Spleen (tissue), 7 donors: ENCODE measurements around the gene MYO18B.

ENCODE experiments used
- CTCF ChIP-seq, 11 experiments: fragments of 200-600 bp in 7 of 11; fragments of 450-650 bp in 4 of 11; sonication (generic) in 4 of 11; IDR thresholded peaks in 8 of 11; conservative IDR thresholded peaks in 3 of 11; 1 replicate in 7 of 11; 2 replicates in 4 of 11; pipeline versions ENCODE4 v1.4.0 to v1.8.0; 2016 to 2021; ENCODE audit warnings: antibody characterized with exemption in 11 of 11, inconsistent platforms in 4 of 11, mild to moderate bottlenecking in 1 of 11
- POLR2A ChIP-seq, 3 donors: fragments of 450-650 bp; IDR thresholded peaks; one replicate each; pipeline ENCODE4 v1.5.1; 2017; ENCODE audit warnings: antibody characterized with exemption in 3 of 3, mild to moderate bottlenecking in 1 of 3
- donor health status: DM: no; HTN: no; CAD: no; lungs with moderate emphysema.
- donor health status: DM: no; HTN: no; CAD: no.
- donor health status: DM: no; HTN: no; CAD: no.

- TF ChIP-seq CTCF (IDR thresholded peaks at IDR 0.05 in 8 of 11, conservative IDR thresholded peaks at IDR 0.05 in 3 of 11) (no peak), POLR2A (IDR thresholded peaks at IDR 0.05) (no peak)
Measured at GRCh38 chr22:25772288-25772687, 30.3 kb downstream of the MYO18B start.
